Measurements from ENCODE around the gene TAPT1.

Gene TAPT1

DNA sequence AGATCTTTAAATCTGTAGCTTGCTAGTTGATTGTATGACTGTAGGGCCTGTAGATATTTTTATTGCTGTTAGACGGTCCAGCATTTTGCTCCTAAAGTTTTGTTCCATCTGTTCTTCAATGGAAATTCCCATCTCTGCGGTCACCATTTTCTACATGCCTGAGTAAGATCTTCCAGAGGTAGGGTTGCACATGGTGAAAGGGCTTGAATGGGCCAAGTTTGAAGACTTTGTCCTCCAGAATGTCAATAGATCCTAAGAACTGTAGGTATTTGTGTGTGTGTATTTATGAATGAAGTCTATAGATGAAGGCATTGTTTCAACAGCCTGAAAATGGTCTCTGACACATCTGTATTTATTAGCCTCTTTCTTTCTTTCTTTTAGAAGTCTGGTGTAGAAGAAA lies 22.3 kb upstream of the TAPT1 start:
- DNase-seq, result no peak

- DNase-seq, result no peak
Observed at GRCh38 chr4:16245241-16245640, 19.0 kb upstream of the TAPT1 start.

- no peak for DNase-seq
Observed at GRCh38 chr4:16243285-16243684, 17.0 kb upstream of the TAPT1 start.

GRCh38 chr4:16240300-16240699 lies 14.0 kb upstream of the TAPT1 start:
- no peak for DNase-seq

DNA sequence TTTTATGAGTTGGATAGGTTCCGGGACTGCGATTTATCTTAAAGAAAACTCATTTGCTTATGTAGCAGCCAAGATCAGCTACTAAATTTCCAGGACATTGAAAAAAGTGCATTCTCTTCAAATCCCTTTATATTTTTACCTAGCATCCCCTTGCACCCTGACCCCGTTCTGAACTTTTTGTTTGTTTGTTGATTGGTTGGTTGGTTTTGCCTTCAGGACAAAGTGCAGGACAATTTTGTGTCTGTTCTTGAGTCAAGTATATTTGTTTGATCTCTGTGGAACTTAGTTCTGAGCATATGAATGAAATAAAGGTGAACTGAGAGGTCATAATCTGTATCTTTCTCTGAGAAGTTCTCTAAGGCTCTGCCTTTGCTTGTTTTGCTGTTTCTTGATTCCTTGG lies 12.8 kb upstream of the TAPT1 start:
- no peak for DNase-seq

DNA sequence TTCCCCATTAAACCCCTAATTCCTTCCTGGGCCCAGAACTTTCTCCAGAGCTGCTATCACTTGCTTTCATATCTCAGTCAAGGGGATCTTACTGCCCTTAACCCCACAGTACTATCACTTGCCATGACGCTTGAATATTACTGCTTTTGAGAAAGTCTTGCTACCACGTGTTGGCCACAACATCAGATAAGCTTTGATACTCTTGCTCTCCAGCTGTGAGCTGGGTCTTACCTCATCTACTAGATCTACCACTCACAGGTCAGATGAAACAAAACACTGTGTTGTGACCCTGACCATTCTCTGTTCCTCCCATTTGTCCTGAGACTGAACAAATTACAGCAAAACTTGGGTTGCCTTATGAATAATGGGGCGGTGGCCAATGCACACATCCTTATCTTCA lies 12.1 kb upstream of the TAPT1 start:
- no peak for DNase-seq

- no peak for DNase-seq
Observed at GRCh38 chr4:16237715-16238114, 11.4 kb upstream of the TAPT1 start.

GRCh38 chr4:16236402-16237023 lies 10.2 kb upstream of the TAPT1 start:
- no peak for DNase-seq

GRCh38 chr4:16235209-16235608 lies 8.9 kb upstream of the TAPT1 start:
- no peak for DNase-seq

GRCh38 chr4:16233569-16234177 lies 7.4 kb upstream of the TAPT1 start:
- no peak for DNase-seq

DNA sequence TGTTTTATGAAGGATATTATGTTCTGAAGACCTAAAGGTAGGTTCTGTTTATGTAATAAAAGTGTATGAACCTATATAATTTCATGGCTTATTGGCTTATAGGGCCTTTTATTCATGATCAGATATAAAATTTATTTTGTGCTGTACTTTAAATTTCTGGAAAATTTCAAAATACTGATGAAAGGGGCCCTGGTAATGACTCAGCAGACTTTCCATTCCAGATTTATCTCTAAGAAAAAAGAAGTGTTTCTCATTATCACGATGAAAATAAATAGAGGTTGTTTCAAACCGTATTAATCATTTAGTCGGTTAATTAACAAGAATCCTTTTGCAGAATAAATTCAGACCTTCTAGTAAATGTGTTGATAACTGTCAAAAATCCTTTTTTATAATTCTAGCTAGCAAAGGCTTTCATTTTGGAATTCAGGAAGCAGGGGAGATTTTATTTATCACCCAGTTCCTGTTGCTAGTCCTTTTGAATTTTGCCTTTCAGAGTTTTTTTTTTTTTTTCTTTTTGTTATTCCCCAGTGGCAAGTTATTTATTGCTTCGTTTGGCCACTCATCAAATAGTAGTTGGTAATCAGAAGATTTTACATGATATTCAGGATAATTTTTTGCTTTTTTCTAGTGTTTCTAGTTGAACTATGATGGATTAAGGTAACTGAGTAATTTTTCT lies 5.4 kb upstream of the TAPT1 start:
- no peak for DNase-seq

DNA sequence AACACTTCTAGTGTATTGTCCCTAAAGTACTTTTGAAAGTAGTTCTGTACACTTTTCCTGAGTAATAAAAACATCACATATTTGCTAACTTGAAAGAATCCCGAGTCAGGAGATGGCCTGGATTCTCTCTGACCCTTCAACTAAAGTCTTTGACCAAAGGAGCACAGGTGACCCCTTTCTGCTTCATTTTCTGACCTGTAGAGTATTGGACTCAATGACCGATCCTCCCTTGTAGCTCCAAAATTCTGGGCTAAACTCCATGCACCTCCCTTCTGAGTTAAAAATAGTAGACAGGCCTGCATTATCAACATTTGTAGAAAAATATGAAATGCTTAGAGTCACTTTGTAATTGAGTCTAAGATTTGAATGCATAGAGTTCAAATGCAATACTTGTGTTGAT lies 4.0 kb upstream of the TAPT1 start:
- DNase-seq, result no peak

DNA sequence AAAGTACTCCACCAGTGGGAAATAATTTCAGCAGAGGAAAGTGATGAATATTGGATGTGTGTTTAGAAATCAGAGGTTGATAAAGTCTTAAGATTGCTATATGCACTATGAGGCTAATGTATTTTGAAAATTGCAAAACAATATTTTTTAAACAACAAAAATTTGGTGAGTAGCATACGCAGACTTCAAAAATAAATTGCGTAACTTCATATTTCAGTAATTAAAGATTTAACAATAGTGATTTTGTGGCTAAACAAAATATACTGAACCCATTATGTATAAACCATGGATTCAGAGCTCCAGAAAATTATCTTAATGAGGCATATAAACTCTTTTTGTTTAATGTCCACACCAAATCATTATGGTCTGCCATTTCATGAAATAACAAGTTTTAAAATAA lies 3.3 kb upstream of the TAPT1 start:
- no peak for DNase-seq

DNA sequence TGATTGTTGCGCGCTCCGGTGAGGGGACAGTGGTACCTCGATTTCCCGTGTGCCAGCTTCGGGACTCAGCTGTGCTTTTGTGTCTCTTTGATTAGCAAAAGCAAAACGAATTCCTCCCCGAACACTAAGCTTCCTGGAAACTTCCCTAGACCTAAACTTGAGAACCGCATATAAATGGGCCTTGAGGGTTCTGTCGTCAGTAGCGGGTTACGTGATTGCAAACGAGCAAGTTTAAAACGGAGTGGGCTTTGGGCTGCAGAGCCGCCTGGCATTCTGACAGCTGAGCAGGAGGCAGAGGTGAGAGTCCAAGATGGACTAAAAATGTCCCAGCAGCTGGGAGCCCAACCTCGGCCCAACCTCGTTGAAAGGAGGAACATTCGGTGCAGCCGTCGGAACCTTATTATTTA lies 1.2 kb upstream of the TAPT1 start:
- no peak for DNase-seq

DNA sequence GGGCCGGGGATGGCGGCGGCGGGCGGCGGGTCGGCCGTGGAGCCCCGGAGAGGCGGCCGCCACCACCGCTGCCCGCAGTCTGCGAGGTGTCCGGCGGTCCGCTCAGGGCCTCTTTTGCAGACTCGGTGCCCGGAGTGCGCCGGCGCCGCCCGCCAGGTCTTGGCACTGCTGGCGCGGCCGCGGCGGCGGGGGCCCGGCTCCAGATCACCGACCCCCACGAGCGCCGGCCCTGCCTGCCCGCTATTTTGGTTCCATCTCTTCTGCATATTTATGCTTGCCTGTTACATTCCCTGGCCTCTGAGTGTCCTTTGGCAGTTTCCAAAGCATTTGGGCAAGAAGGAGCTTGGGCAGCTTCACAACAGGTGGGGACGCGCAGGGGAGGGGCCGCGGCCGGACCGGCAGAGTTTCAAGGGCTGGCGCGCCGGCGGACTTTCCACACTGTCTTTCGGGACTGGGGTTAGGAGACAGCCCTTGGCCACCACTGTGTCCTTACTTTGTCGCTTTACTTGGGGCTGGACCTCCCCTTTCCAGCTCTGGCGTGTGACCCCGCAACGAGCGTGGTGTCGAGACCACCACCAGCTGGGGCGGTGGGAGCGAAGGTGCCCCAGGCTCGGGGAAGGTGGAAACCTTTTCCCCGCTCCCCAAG lies 668 bp upstream of the TAPT1 start:
- DNase-seq, result peak; percentile 41

- no peak for DNase-seq
Observed at GRCh38 chr4:16225167-16225862, 956 bp downstream of the TAPT1 start.

GRCh38 chr4:16224264-16225166 lies 1.8 kb downstream of the TAPT1 start:
- DNase-seq, result no peak

DNA sequence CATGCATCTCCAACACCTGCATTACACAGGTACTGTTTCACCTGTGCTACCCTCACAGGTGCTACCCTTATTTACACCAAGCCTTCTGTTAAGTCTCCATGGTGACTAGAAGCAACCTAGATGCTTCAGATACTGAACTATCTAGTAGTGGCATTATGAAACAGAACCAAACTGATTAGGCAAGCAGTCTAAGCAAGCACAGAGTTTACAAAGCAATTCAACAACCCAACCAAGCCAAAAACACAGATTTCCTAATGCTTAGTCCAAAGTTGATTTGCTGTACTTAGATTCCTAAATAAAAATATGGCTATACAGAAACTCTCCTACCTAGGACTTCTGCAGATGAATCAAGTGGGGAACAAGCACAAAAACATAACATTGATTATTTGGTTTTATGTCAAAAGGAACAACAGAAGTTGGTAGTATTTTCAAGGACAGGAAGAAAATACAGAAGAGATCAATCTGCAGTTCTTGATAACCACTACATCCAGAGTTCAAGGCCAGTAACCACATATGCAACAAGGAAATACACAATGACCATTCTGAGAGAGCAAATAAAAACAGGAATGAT lies 3.2 kb downstream of the TAPT1 start:
- DNase-seq, result no peak

DNA sequence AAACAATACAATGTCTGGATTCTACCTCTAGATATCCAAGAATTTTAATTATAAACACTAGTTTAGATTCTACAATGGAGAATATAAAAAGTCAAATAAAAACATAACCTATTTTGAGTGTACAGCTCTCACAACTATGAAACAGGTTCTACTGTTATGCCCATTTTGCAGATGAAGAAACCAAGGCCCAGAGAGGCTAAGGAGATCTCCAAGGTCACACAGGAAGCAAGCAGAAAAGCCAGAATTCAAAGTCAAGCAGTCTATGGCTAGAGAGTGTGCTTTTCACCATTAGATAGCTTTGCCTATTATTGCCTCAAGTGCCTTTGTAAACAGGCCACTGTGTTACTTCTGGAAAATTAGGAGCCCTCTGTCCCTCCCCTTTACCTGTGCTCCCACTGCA lies 7.3 kb downstream of the TAPT1 start:
- DNase-seq, result no peak

GRCh38 chr4:16217300-16218051 lies 8.8 kb downstream of the TAPT1 start:
- DNase-seq, result no peak

DNA sequence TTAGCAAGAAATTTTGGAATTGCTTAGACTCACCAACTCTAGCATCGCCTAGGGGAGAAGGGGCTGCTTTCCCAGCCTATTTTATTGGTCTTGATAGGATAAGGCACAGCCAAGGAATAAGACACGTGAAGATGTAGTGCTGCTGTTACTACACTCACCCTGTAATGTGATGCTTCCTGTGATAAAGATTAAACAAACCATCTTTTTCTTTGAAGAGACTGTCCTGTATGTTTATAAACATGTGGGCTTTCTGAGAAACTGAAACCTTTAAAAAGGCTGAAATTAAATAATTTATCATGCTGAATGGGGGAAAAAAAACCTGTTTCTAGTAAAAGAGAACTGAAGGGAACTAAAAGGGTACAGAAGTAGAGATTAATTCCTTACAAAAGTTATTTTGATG lies 13.2 kb downstream of the TAPT1 start:
- no peak for DNase-seq

Measured in activated naive CD4-positive, alpha-beta T cell treated with anti-CD3 and anti-CD28 coated beads, Interleukin-2, amount 50 U/mL, for 16 hours (primary cell).